Activated CD4-positive, alpha-beta memory T cell treated with anti-CD3 and anti-CD28 coated beads, Interleukin-2, amount 10 ng/mL, durations not matched to agents 7 days and 5 days (primary cell): ENCODE measurements around the gene PLOD3. TPM values are rescaled to one million over a fixed set of nuclear protein-coding genes. Genes with fewer than 3 reads are reported as not detected.

Experiments
- CTCF ChIA-PET: fragments of 350-600 bp; sonication (Branson Sonifier 250); formaldehyde crosslinking; loops from one replicate; lab custom pipeline; 2021; ENCODE audit warnings: antibody characterized with exemption, inconsistent platforms; lab: Charles Lee
- POLR2A ChIA-PET: fragments of 350-600 bp; sonication (Branson Sonifier 250); formaldehyde crosslinking; loops from one replicate; lab custom pipeline; 2021; ENCODE audit warnings: antibody characterized with exemption; lab: Charles Lee
- DNase-seq: peaks from one replicate; pipeline ENCODE4 v3.0.0-alpha.2; 2020
- H3K27ac Mint-ChIP-seq: one replicate; pipeline ENCODE4 v1.8.0; 2021; ENCODE audit warnings: mild to moderate bottlenecking, mixed read lengths
- H3K27me3 Mint-ChIP-seq: one replicate; pipeline ENCODE4 v1.8.0; 2021; ENCODE audit warnings: mixed read lengths
- H3K36me3 Mint-ChIP-seq: one replicate; pipeline ENCODE4 v1.8.0; 2021; ENCODE audit warnings: low read depth, mixed read lengths
- H3K4me1 Mint-ChIP-seq: one replicate; pipeline ENCODE4 v1.8.0; 2021; ENCODE audit warnings: mixed read lengths
- H3K4me3 Mint-ChIP-seq: one replicate; pipeline ENCODE4 v1.8.0; 2021; ENCODE audit warnings: mild to moderate bottlenecking, mixed read lengths
- H3K9me3 Mint-ChIP-seq: one replicate; pipeline ENCODE4 v1.8.0; 2021; ENCODE audit warnings: mixed read lengths
- total RNA-seq, 2 experiments: library from RNA; stranded (reverse); gene quantifications; one replicate each; pipeline ENCODE4 v1.2.3, GENCODE V29; 2021

The PLOD3 gene
- total RNA-seq, 2 experiments from 2014 or later: 63.3 to 66.6 TPM

DNA sequence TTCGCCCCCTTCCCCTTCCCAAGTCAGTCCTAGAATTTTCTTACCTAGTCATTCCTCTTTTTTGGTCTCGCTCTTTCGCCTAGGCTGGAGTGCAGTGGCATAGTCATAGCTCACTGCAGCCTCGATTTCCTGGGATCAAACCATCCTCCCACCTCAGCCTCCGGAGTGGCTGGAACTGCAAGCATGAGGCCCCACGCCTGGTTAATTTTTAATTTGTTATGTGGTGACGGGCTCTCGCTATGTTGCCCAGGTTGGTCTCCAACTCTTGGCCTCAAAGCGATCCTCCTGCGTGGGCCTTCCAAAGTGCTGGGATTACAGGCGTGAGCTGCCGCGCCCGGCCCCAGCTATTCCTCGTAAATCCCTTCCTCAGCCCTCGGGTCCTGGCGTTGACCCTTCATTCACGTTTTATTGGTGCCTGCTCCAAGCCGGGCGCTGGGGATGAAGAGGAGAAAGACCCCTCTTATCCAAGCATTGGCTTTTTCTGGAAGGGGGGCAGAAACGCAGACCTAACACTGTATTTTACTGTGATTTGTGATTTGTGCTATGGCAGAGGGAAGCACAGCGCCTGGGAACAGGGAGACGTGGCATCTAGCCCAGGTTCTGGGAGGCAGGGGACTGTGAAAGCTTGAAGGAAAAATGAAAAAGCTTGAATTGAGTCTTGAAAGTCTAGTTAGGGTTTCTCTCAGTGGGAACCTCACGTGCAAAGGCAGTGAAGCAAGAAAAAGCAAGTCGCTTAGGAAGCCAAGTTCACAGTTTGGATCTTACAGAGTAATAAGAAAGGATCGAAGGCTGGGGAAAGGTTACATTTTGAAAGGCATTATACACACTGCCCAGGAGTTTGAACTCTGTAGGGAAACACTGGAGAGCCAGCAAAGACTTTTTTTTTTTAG, 1.1 kb upstream of the PLOD3 start:
- Mint-ChIP-seq H3K4me1 (peaks cover 35% of the 10 kb centered on the region), H3K27me3 (no peaks in the 10 kb centered on the region), H3K36me3 (peaks cover 31% of the 10 kb centered on the region), H3K27ac (peak overlapping the region; percentile 87), H3K9me3 (no peaks in the 10 kb centered on the region), H3K4me3 (peak overlapping the region; percentile 96)
- DNase-seq: no peak
- POLR2A ChIA-PET: interaction anchor here (0.6 to 5.0 kb wide), 15 partner anchors 9 to 344 kb away, joined by 3 to 61 read pairs (median 7); partner anchors contain the start of genes CLDN15, FIS1, SRRT and TRIM56
- CTCF ChIA-PET: interaction anchor here (0.8 to 5.4 kb wide), 21 partner anchors 9 to 513 kb away, joined by 3 to 74 read pairs (median 6); partner anchors contain the start of genes CLDN15, FIS1, POP7 and SRRT

DNA sequence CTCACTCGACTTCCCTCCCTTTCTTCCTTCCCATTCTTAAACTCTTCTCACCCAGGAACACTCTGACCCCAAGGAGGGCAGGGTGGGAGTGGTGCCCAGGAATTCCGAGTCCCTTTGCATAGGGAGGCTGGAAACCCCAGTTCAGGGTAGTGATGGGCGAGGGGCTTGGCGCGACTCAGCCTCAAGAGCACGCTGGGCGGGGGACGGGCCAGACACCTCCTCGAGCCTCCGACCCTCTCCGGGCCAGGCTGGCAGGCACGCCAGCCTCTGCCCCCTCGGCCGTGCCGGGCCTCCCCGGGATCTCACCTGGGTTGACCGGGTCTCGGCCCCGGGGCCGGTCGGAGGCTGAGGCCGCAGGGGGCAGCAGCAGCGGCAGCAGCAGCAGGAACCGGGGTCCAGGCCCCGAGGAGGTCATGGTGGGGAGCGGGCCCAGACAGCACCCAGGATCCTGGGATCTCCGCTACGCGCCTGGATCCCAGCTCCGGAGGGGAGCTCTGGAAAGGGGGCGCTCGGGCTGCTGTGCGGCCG, 457 bp downstream of the PLOD3 start:
- Mint-ChIP-seq H3K4me1 (peaks cover 35% of the 10 kb centered on the region), H3K4me3 (peak overlapping the region; percentile 96), H3K27ac (peak overlapping the region; percentile 87), H3K27me3 (no peaks in the 10 kb centered on the region), H3K36me3 (peaks cover 21% of the 10 kb centered on the region), H3K9me3 (no peaks in the 10 kb centered on the region)
- POLR2A ChIA-PET: interaction anchor here (0.9 to 5.0 kb wide), 18 partner anchors 9 to 788 kb away, joined by 3 to 61 read pairs (median 5); partner anchors contain the start of genes CLDN15, FIS1, MEPCE and POP7
- DNase-seq: no peak
- CTCF ChIA-PET: interaction anchor here (0.5 to 5.4 kb wide), 14 partner anchors 10 to 1229 kb away, joined by 3 to 74 read pairs (median 8); partner anchors contain the start of genes FIS1, SERPINE1, SRRT and TRIM56

DNA sequence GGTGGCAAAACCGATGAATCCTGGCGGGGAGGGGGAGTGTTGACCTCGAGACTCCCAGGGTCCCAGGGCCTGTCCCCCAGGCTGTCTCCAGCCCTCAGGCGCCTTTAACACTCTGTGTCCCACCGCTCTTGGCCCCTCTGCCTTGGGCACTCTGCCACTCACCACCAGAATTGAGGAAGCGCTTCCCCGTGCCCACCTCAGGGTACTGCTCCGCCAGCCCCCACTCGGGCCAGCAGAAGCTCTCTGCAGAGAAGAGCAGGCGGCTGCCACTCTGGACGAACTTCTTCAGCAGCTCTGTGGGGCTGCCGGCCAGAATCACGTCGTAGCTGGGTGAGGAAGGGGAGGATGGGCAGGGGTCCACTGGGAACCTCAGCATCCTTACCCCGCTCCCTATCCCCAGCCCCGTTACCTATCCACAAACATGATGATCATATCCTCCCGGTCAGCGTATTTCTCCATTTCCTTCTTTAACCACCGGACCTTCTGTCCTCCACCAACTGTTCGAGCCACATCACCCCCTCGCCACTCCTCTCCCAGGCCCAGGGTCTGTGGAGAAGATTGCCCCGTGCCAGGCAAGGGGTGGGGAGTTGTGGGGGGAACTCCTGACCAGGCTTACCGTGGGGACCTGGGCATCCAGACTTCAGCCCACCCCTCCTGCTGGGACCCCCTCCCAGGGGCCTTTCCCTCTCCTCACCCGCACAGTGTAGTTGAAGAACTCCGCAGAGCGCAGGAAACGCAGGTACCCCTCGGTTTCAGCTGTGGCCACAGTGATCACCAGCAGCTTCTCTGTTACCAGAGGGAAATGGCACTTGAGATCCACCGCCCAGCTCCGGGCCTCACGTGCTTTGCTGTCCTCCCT, 1.2 kb downstream of the PLOD3 start:
- Mint-ChIP-seq H3K27me3 (no peaks in the 10 kb centered on the region), H3K27ac (peak overlapping the region; percentile 80), H3K36me3 (peaks cover 15% of the 10 kb centered on the region), H3K4me1 (peaks cover 35% of the 10 kb centered on the region), H3K4me3 (peak overlapping the region; percentile 96), H3K9me3 (no peaks in the 10 kb centered on the region)
- ChIA-PET CTCF (interaction anchor here (1.4 to 5.4 kb wide), 3 partner anchors 24 to 72 kb away, joined by 6 to 74 read pairs (median 40); partner anchors contain the start of gene FIS1), POLR2A (interaction anchor here (1.0 to 5.0 kb wide), 8 partner anchors 11 to 326 kb away, joined by 3 to 61 read pairs (median 4); partner anchors contain the start of genes FIS1, SERPINE1 and UFSP1)
- peak; percentile 24 for DNase-seq

DNA sequence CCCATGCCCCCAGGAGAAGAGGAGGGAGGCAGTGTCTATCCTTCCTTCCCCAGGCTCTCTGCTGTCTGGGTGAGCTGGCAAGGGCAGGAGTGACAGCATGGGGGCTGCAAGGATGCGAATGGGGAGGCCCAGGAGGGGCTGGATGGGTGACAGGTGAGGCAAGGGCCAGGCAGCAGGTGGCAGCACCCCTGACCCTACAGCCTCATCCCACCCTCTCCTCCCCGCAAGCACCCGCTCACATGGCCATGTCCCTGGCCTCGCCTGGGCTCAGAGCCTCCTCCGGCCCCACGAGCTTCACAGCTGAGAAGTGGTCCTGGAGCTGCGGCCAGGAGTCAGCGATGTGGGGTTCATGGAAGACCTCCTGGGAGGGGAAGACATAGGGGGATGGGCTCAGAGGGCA, 5.4 kb downstream of the PLOD3 start:
- Mint-ChIP-seq H3K27ac (no peak overlapping the region), H3K27me3 (no peaks in the 10 kb centered on the region), H3K4me3 (no peak overlapping the region), H3K4me1 (peaks cover 16% of the 10 kb centered on the region), H3K9me3 (no peaks in the 10 kb centered on the region), H3K36me3 (peaks cover 27% of the 10 kb centered on the region)
- DNase-seq: no peak
- CTCF ChIA-PET: interaction anchor here (1.7 kb wide), 1 partner anchor 19 kb away, joined by 4 read pairs; no protein-coding TSS in a partner anchor
- POLR2A ChIA-PET: interaction anchor here (0.7 kb wide), 1 partner anchor 31 kb away, joined by 3 read pairs; no protein-coding TSS in a partner anchor

DNA sequence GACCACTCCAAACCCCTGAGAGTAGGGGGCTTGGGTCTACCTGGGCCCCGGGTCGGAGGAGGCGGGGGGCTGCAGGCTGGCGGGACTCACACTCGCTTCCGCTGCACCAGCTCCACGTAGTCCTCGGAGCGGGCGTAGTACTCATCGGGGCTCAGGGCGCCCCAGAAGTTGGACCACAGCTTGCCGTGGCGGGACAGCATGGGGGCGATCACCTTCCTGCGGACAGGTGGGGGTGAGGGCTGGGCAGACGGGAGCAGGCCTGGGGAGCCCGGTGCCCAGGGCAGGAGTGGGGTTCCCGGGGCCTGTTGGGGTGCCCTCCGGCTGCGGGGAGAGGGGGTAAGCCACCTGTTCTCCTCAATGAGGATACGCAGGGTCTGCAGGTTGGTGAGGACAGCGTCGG, 5.9 kb downstream of the PLOD3 start:
- Mint-ChIP-seq H3K9me3 (no peaks in the 10 kb centered on the region), H3K4me3 (no peak overlapping the region), H3K4me1 (peaks cover 13% of the 10 kb centered on the region), H3K27me3 (no peaks in the 10 kb centered on the region), H3K36me3 (peaks cover 26% of the 10 kb centered on the region), H3K27ac (no peak overlapping the region)
- no peak for DNase-seq
- ChIA-PET POLR2A (interaction anchor here (0.7 kb wide), 1 partner anchor 32 kb away, joined by 3 read pairs; no protein-coding TSS in a partner anchor), CTCF (interaction anchor here (1.7 kb wide), 1 partner anchor 19 kb away, joined by 4 read pairs; no protein-coding TSS in a partner anchor)

DNA sequence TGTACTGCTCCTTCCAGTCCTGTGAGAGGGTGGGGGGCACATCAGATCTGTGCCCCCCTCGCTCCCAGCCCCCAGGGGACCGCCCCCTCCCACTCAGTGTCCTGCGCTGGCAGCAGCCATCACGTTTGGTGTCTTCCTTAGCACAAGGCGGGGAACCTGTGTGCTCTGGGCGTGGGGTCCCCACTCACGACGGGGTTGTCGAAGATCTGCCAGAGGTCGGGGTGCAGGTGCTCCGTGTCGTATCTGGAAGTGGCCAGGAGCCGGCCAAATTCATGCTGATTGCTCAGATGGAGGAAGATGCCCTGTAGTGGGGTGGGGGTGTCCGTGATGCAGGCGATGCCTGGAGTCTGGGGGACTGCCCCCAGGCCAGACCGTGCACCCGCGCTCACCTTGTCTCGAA, 7.2 kb downstream of the PLOD3 start:
- H3K9me3 Mint-ChIP-seq: no peaks in the 10 kb centered on the region
- no peak overlapping the region for H3K27ac Mint-ChIP-seq
- no peaks in the 10 kb centered on the region for H3K27me3 Mint-ChIP-seq
- no peak overlapping the region for H3K4me3 Mint-ChIP-seq
- H3K36me3 Mint-ChIP-seq: peaks cover 25% of the 10 kb centered on the region
- peaks cover 3% of the 10 kb centered on the region for H3K4me1 Mint-ChIP-seq
- POLR2A ChIA-PET: no interaction called here
- DNase-seq: no peak
- CTCF ChIA-PET: no interaction called here

DNA sequence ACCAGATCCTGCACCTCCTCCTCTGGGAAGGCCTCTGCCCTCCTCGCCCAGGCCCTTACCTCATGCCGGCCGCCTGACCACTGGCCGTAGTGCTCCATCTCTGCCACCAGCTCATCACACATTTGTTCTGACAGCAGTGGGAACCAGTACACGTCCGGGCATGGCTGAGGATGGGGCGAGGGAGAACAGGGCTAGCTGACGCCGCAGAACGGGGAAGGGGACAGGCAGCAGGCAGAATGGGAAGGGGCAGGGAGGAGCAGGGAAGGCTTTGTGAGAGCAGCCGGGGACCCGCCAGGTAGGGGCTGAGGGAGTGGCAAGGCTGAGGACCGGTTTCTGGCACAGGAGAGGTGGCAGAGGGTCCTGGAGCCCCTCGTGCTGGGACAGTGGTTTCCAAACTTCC, 8.6 kb downstream of the PLOD3 start:
- peaks cover 18% of the 10 kb centered on the region for H3K36me3 Mint-ChIP-seq
- peaks cover under 1% of the 10 kb centered on the region for H3K27me3 Mint-ChIP-seq
- no peaks in the 10 kb centered on the region for H3K9me3 Mint-ChIP-seq
- DNase-seq: no peak
- no peak overlapping the region for H3K27ac Mint-ChIP-seq
- H3K4me3 Mint-ChIP-seq: no peak overlapping the region
- H3K4me1 Mint-ChIP-seq: peaks cover 6% of the 10 kb centered on the region
- ChIA-PET CTCF (interaction anchor here (1.1 kb wide), 1 partner anchor 32 kb away, joined by 4 read pairs; no protein-coding TSS in a partner anchor), POLR2A (interaction anchor here (1.9 kb wide), 1 partner anchor 9 kb away, joined by 7 read pairs; the partner anchor contains the start of genes PLOD3 and ZNHIT1)

DNA sequence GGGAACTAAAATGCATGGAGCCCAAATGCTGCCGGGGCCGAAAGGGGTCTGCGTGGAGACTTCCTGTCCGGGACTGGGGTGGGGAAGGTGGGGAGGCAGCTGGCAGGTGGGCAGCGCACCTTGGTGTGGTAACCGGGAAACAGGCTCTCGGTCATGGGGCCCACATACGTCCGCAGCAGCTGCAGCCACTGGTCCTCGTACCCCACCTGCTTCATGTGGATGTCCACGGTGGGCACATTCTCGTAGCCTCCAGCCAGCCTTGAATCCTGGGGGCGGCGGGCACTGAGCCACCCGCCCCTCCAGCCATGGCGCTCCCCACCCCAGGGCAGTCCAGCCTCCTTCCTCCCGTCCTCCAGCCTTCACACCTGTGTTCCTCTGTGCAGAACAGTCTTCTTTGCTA, 9.9 kb downstream of the PLOD3 start:
- Mint-ChIP-seq H3K4me1 (peaks cover 12% of the 10 kb centered on the region), H3K36me3 (peaks cover 18% of the 10 kb centered on the region), H3K4me3 (no peak overlapping the region), H3K27ac (no peak overlapping the region), H3K9me3 (no peaks in the 10 kb centered on the region), H3K27me3 (peaks cover 9% of the 10 kb centered on the region)
- no peak for DNase-seq
- CTCF ChIA-PET: interaction anchor here (1.0 kb wide), 1 partner anchor 15 kb away, joined by 3 read pairs; no protein-coding TSS in a partner anchor
- POLR2A ChIA-PET: interaction anchor here (1.9 kb wide), 1 partner anchor 10 kb away, joined by 7 read pairs; the partner anchor contains the start of genes PLOD3 and ZNHIT1

DNA sequence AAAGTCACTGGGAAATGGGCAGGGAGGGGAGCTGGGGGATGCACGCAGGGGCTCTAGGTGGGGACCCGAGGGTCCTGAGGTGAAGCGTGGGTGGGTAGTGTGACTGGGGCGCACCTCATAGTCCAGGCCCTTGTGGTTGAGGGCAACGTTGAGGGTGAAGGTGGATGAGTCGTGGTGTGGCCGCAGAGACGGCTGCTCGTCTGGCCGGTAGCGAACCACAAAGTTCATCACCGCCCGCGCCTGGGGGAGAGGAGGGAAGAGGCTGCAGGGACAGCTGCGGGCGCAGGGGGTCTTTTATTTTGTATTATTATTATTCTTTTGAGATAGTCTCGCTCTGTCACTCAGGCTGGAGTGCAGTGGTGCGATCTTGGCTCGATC, 10.7 kb downstream of the PLOD3 start:
- peaks cover 11% of the 10 kb centered on the region for H3K27me3 Mint-ChIP-seq
- H3K27ac Mint-ChIP-seq: no peak overlapping the region
- POLR2A ChIA-PET: no interaction called here
- H3K9me3 Mint-ChIP-seq: no peaks in the 10 kb centered on the region
- H3K36me3 Mint-ChIP-seq: peaks cover 18% of the 10 kb centered on the region
- no peak for DNase-seq
- peaks cover 12% of the 10 kb centered on the region for H3K4me1 Mint-ChIP-seq
- CTCF ChIA-PET: no interaction called here
- no peak overlapping the region for H3K4me3 Mint-ChIP-seq

DNA sequence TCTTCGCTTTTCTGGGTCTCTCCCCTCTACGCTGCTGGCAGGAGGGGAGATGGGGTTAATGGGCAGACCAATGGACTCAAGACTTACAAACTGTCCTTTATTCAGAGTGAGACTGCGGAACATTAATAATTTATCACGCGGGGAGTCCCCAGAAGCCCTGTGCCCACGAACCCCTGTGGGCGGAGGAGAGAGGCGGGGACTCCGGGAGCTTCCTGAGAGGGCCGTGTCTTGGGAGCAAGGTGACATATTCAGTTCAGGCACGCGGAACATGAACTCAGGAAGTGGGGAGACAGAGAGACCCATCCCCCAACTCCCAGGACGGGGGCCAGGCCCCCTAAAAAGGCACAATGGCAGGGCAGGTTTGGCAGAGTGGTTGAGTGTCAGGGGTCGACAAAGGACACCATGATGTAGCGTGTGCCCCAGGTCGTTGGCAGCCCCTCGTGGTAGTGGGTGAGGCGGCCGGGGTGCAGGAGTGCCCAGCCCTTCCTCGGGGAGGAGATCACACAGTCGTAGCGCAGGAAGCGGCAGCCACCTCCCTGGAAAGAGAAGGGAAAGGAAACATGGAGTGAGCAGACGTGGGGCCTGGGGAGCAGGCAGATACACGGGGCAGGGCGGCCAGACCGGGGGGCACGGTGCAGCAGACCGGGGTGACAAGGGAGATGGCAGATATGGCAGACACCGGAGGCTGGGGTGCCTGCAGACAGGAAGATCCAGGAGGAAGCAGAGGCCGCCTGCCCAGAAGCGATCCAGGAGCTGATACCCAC, 11.3 kb downstream of the PLOD3 start:
- no peak overlapping the region for H3K4me3 Mint-ChIP-seq
- CTCF ChIA-PET: no interaction called here

More for the DNA sequence above, 11.3 kb downstream of the PLOD3 start:
- no peaks in the 10 kb centered on the region for H3K9me3 Mint-ChIP-seq
- H3K27me3 Mint-ChIP-seq: peaks cover 16% of the 10 kb centered on the region
- no peak overlapping the region for H3K27ac Mint-ChIP-seq
- H3K36me3 Mint-ChIP-seq: peaks cover 18% of the 10 kb centered on the region
- DNase-seq: no peak
- POLR2A ChIA-PET: no interaction called here
- peaks cover 13% of the 10 kb centered on the region for H3K4me1 Mint-ChIP-seq
